ENCODE results near the gene KLRC4. TPM values are rescaled to one million over a fixed set of nuclear protein-coding genes. Genes with fewer than 3 reads are reported as not detected.
"Not testable (repeated sequence)": the region's sequence is repeated elsewhere in the genome, so short reads cannot be mapped to it uniquely, and the experiment has no call there.

The KLRC4 gene, protein sequence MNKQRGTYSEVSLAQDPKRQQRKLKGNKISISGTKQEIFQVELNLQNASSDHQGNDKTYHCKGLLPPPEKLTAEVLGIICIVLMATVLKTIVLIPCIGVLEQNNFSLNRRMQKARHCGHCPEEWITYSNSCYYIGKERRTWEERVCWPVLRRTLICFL
- not detected in 2 replicates for total RNA-seq
- polyA plus RNA-seq (2012), result not detected

DNA sequence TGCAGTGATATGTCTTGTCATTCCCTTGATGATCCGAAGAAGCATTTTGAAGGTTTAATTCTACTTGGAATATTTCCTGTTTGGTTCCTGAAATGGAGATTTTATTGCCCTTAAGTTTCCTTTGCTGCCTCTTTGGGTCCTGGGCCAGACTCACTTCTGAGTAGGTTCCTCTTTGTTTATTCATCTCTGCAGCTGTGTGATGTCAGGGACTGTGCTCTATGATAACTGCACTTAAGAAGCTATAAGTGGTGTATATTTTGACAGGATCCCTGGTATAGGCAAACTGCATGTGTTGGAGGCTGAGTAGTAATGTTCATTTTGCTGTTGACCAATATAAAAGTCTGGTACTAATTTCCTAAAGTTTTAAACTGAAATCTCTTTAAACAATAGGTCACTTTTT, at the start of gene KLRC4:
Gene KLRC4, minus strand, starts transcription at position 366 of the 400 bp plus-strand sequence. Its CDS starts 182 bp downstream, at position 184.
- DNase-seq (ENCODE audit: low read depth), result peak; percentile 3

DNA sequence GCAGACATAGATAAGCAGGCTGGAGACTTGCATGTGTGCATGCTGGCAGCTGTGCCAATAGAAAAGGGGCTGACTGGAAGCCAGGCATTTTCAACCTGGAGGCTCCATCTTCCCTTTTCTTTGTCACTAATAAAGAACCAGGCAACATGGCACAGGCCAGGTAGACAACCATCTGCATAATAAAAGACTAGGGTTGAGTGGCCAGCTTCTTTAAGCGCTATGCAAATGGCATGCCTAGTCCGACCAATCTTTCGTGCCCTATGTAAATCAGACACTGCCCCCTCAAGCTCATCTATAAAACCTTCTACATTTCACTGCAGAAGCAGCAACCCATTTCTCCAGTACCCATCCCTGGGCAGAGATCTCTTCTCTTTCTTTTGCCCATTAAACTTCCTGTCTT, 48.2 kb upstream of the KLRC4 start:
- no peak for DNase-seq (ENCODE audit: low read depth)

- DNase-seq (ENCODE audit: low read depth), result no peak
Measured at GRCh38 chr12:10456856-10457255, 47.3 kb upstream of the KLRC4 start.

GRCh38 chr12:10455766-10456165, 46.2 kb upstream of the KLRC4 start:
- DNase-seq (ENCODE audit: low read depth), result no peak

DNA sequence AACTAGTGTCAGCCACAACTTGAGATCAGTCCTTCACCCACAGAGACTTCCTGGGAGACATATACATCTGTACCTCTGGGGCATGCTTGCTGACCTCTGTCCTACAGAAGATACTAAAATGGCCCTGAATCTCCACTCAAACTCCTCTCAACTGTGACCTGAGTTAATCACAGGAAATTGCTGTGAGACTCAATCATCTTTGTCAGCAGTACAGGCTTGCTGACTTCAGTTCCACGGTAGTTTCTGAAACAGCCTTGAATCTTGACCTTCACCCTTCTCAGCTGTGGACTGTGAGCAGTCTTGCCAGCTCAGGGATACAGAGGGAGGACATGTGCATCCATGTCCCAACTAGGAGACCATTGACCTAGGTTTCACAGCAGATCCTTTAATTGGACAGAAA, 45.0 kb upstream of the KLRC4 start:
- DNase-seq (ENCODE audit: low read depth), result no peak

DNA sequence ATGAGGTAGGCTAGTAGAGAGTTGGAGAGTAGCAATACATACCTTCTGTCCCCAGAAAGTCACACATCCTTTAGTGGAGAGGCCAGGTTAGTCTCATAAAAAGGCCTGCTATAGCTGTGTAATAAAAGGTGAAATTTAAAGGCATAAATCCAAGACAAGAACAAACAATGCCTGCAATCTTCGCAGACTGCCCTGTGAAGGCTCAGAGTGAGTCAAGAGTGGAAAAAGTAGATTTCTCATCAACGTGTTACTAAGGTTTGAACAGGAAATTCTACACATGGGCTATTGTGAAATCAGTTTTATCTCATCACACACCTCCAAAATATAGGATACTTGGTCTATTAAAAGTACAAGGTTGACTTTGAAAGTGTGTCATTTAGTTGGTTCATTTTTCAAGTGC, 43.6 kb upstream of the KLRC4 start, which contains the start of gene KLRC1:
Gene KLRC1, minus strand, starts transcription at position 222 of the 400 bp plus-strand sequence. CDS start 2,221 bp downstream, outside the sequence.
- no peak for DNase-seq (ENCODE audit: low read depth)

DNA sequence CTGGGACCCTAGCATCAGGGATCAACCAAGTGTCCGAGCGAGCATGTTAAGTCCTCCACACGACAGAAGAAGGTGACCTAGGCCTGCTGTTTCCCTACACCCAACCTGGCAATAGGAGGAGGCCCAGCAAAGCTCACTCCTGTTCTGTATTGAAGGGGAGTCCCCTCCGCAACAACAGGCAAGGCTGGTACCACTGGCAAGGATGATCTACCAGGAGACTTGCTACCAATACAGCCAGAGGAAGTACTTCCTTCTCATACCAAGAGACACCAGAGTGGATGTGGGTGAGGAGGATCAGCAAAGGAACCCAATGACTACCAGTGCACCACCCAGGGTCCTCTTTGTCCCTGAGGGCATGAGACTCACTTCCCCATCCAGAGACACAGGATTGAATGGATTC, 38.7 kb upstream of the KLRC4 start:
- DNase-seq (ENCODE audit: low read depth), result no peak

- DNase-seq (ENCODE audit: low read depth), result not testable (repeated sequence)
Measured at GRCh38 chr12:10446052-10446451, 36.5 kb upstream of the KLRC4 start.

DNA sequence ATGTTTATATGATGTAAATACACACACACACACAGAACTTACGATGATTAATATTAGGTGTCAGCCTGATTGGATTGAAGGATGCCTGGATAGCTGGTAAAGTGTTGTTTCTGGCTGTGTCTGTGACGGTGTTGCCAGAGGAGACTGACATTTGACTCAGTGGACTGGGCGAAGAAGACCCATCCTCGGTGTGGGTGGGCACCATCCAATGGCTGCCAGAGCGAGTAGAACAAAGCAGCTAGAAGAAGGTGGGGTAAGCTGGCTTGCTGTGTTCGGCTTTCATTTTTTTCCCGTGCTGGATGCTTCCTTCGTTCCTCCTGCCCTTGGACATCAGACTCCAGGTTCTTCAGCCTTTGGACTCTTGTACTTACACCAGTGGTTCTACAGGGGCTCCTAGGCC, 31.6 kb upstream of the KLRC4 start:
- DNase-seq (ENCODE audit: low read depth), result not testable (repeated sequence)

GRCh38 chr12:10439608-10440274, 30.2 kb upstream of the KLRC4 start:
- DNase-seq (ENCODE audit: low read depth), result not testable (repeated sequence)

GRCh38 chr12:10437601-10438000, 28.0 kb upstream of the KLRC4 start:
- DNase-seq (ENCODE audit: low read depth), result not testable (repeated sequence)

- DNase-seq (ENCODE audit: low read depth), result peak; percentile 15
Measured at GRCh38 chr12:10435816-10436215, 26.3 kb upstream of the KLRC4 start, which contains the start of gene KLRC2. TSS of gene KLRC2 (minus strand) at chr12:10436010. CDS start at chr12:10435986, 24 bp downstream.

GRCh38 chr12:10430623-10431022, 21.1 kb upstream of the KLRC4 start:
- DNase-seq (ENCODE audit: low read depth), result not testable (repeated sequence)

- DNase-seq (ENCODE audit: low read depth), result not testable (repeated sequence)
Measured at GRCh38 chr12:10425938-10426337, 16.4 kb upstream of the KLRC4 start.

DNA sequence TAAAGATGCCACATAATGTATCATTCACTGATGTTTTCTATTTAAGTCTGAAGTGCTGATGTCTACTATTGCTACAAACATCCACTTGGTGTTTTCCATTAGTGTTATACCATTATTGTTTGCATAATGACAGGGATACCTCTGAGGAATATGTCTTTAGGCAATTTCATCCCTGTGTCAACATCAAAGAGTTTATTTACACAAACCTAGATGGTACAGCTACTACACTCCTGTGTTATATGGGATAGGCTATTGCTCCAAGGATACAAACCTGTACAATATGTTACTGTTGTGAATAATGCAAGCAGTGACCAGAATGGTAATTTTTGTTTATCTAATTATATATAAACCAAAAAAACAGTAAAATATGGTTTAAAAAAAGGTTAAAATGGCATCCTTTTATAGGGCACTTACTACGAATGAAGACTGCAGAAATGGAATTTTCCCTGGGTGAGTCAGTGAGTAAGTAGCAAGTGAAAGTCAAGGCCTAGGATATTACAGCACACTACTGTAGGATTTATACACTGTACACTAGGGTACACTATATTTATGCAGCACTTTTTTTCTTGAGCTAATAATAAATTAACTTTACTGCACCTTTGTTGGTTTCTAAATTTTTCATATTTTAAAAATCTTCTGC, 14.8 kb upstream of the KLRC4 start:
- DNase-seq (ENCODE audit: low read depth), result not testable (repeated sequence)

GRCh38 chr12:10422159-10422558, 12.6 kb upstream of the KLRC4 start:
- not testable (repeated sequence) for DNase-seq (ENCODE audit: low read depth)

DNA sequence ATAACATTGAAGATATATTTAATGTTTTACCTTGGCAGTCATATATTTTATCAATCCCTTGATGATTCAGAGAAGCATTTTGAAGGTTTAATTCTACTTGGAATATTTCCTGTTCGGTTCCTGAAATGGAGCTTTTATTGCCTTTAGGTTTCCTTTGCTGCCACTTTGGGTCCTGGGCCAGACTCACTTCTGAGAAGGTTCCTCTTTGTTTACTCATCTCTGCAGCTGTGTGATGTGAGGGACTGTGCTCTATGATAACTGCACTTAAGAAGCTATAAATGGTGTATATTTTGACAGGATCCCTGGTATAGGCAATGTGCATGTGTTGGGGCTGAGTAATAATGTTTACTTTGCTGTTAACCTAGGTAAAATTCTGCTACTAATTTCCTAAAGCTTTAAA, 10.8 kb upstream of the KLRC4 start, which contains the start of gene KLRC3:
Gene KLRC3, minus strand, starts transcription at position 262 of the 400 bp plus-strand sequence. Its CDS starts 45 bp downstream, at position 217.
- not testable (repeated sequence) for DNase-seq (ENCODE audit: low read depth)

DNA sequence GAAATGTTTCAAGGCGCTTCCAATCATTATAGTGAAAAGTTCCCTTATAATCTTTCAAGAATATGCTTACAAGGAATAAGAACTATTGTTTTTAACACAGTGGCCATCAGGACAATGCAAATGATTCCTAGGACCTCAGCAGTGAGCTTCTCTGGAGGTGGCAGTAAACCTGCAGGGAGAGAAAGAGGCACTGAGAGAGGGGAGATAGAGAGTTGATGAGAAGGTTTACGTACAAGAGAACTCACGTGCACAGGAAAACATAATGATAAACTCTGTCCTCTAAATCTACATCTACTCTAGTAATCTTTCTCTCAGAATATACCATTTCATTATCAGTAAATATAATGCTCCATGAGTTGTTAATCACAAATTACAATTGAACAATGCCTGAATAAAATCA, 715 bp downstream of the KLRC4 start:
- no peak for DNase-seq (ENCODE audit: low read depth)

DNA sequence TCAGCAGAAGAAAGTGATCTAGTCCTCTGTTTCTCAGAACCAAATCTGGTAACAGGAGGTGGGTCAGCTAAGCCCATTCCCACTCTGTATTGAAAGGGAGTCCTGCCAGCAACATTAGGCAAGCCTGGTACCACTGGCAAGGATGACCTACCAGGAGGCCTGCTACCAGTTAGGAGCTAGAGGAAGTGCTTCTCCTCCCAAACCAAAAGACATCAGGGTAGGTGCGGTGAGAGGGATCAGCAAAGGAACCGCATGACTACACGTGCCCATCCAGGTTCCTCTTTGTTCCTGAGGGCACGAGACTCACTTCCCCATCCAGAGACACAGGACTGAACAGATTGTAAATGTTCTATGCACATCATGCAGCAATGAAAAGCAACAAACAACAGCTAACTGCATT, 2.8 kb downstream of the KLRC4 start:
- no peak for DNase-seq (ENCODE audit: low read depth)

DNA sequence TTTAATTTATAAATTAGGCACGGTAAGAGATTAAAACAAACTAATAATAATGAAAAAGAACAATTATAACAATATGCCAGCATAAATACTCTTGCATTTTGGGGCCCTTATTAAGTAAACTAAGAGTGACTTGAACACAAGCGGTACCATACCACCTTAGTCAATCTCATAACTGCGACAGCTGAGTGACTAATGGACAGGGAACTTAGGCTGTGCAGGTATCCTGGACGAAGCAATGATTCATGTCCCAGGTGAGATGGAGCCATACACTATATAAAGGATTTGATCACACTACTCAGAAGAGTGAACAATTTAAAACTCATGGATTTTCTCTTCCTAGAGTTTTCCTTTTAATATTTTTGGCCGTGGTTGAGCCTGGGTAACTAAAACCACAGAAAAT, 4.3 kb downstream of the KLRC4 start:
- DNase-seq (ENCODE audit: low read depth), result no peak

- DNase-seq (ENCODE audit: low read depth), result no peak
Measured at GRCh38 chr12:10404798-10405197, 4.8 kb downstream of the KLRC4 start.

DNA sequence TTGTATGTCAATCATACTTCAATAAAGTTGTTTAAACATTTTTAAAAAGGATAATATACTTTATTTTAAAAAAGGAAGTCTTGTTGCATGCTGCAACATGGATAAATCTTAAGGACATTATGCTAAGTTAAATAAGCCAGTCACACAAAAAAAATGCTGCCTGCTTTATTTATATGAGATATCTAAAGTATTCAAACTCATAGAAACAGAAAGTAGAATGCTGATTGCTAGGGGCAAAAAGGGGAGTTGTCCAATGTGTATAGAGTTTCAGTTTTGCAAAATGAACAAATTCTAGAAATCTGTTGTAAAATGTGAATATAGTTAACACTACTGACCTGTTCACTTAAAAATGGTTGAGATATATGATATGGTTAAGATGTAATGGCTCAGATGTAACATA, 8.7 kb downstream of the KLRC4 start:
- DNase-seq (ENCODE audit: low read depth), result no peak
